Measurements from ENCODE around the gene FCSK. TPM values are rescaled to one million over a fixed set of nuclear protein-coding genes. Genes with fewer than 3 reads are reported as not detected.

FCSK gene
- total and polyA plus RNA-seq, 5 experiments from 2014 or later, result 4.5 to 39.7 (median 9.6) TPM

GRCh38 chr16:70419384-70420327, 34.7 kb upstream of the FCSK start:
- peaks cover 35 to 78% (median 70%) of the 10 kb centered on the region in 4 donors for H3K4me1 Mint-ChIP-seq
- H3K9me3 Mint-ChIP-seq, result no peaks in the 10 kb centered on the region
- POLR2A ChIA-PET, result interaction anchor here (0.6 to 3.7 kb wide), 12 partner anchors 8 to 1392 kb away, joined by 3 to 22 read pairs (median 4); partner anchors contain the start of genes DDX19A, FCSK and ST3GAL2
- peak overlapping the region; percentile 85 to 95 (median 93) for H3K27ac Mint-ChIP-seq
- ATAC-seq (peak; percentile 36 to 41), DNase-seq (peak in 1 of 10 donors; percentile 13)
- H3K36me3 Mint-ChIP-seq, result peaks cover 0 to 12% (median 0%) of the 10 kb centered on the region in 3 donors
- H3K27me3 Mint-ChIP-seq, result no peaks in the 10 kb centered on the region
- H3K4me3 Mint-ChIP-seq, result peak overlapping the region; percentile 15 to 88 (median 81)

- Mint-ChIP-seq H3K36me3 (peaks cover 0 to 19% (median 0%) of the 10 kb centered on the region in 3 donors), H3K9me3 (no peaks in the 10 kb centered on the region), H3K4me3 (no peak overlapping the region), H3K27me3 (no peaks in the 10 kb centered on the region), H3K4me1 (peaks cover 36 to 80% (median 71%) of the 10 kb centered on the region in 4 donors), H3K27ac (peak overlapping the region in 6 of 10 donors; percentile 73 to 94 (median 80))
- DNase-seq (no peak), ATAC-seq (no peak)
- POLR2A ChIA-PET, result interaction anchor here (0.8 to 1.9 kb wide), 4 partner anchors 12 to 33 kb away, joined by 3 to 9 read pairs (median 5); partner anchors contain the start of genes FCSK and ST3GAL2
These were observed 33.4 kb upstream of the FCSK start for GRCh38 chr16:70421014-70421413.

- Mint-ChIP-seq H3K9me3 (no peaks in the 10 kb centered on the region), H3K4me3 (no peak overlapping the region), H3K27ac (peak overlapping the region; percentile 34 to 89 (median 80)), H3K36me3 (peaks cover 0 to 17% (median 0%) of the 10 kb centered on the region in 3 donors), H3K27me3 (no peaks in the 10 kb centered on the region), H3K4me1 (peaks cover 33 to 74% (median 65%) of the 10 kb centered on the region in 4 donors)
- ATAC-seq (no peak), DNase-seq (no peak)
- POLR2A ChIA-PET, result interaction anchor here (0.8 to 1.4 kb wide), 3 partner anchors 11 to 33 kb away, joined by 3 to 7 read pairs (median 3); partner anchors contain the start of gene FCSK
These were observed 32.7 kb upstream of the FCSK start for GRCh38 chr16:70421473-70422311.

- Mint-ChIP-seq H3K36me3 (peaks cover 0 to 22% (median 0%) of the 10 kb centered on the region in 3 donors), H3K27me3 (no peaks in the 10 kb centered on the region), H3K4me1 (peaks cover 35 to 73% (median 64%) of the 10 kb centered on the region in 4 donors), H3K9me3 (no peaks in the 10 kb centered on the region), H3K4me3 (no peak overlapping the region), H3K27ac (peak overlapping the region in 8 of 10 donors; percentile 34 to 87 (median 78))
- ATAC-seq (no peak), DNase-seq (no peak)
- POLR2A ChIA-PET, result interaction anchor here (0.7 kb wide), 1 partner anchor 16 kb away, joined by 3 read pairs; no protein-coding TSS in a partner anchor
These were observed 31.9 kb upstream of the FCSK start for GRCh38 chr16:70422543-70422942.

GRCh38 chr16:70427786-70428177, 26.6 kb upstream of the FCSK start:
- POLR2A ChIA-PET, result interaction anchor here (0.7 to 0.9 kb wide), 2 partner anchors 9 to 10 kb away, joined by 3 read pairs; no protein-coding TSS in a partner anchor
- H3K27me3 Mint-ChIP-seq, result no peaks in the 10 kb centered on the region
- H3K36me3 Mint-ChIP-seq, result peaks cover 0 to 22% (median 0%) of the 10 kb centered on the region in 3 donors
- no peaks in the 10 kb centered on the region for H3K9me3 Mint-ChIP-seq
- H3K27ac Mint-ChIP-seq, result peak overlapping the region; percentile 13 to 96 (median 82)
- H3K4me3 Mint-ChIP-seq, result peak overlapping the region in 5 of 10 donors; percentile 12 to 33 (median 20)
- peaks cover 33 to 70% (median 59%) of the 10 kb centered on the region in 4 donors for H3K4me1 Mint-ChIP-seq
- DNase-seq, result no peak
- no peak for ATAC-seq

GRCh38 chr16:70428178-70428998, 26.0 kb upstream of the FCSK start:
- POLR2A ChIA-PET, result interaction anchor here (0.9 kb wide), 1 partner anchor 9 kb away, joined by 3 read pairs; no protein-coding TSS in a partner anchor
- peaks cover 0 to 17% (median 0%) of the 10 kb centered on the region in 3 donors for H3K36me3 Mint-ChIP-seq
- no peak for DNase-seq
- H3K27ac Mint-ChIP-seq, result peak overlapping the region; percentile 52 to 96 (median 82)
- peaks cover 34 to 70% (median 61%) of the 10 kb centered on the region in 4 donors for H3K4me1 Mint-ChIP-seq
- H3K4me3 Mint-ChIP-seq, result peak overlapping the region in 6 of 10 donors; percentile 16 to 64 (median 38)
- H3K9me3 Mint-ChIP-seq, result no peaks in the 10 kb centered on the region
- H3K27me3 Mint-ChIP-seq, result no peaks in the 10 kb centered on the region
- no peak for ATAC-seq

- H3K36me3 Mint-ChIP-seq, result peaks cover 0 to 26% (median 3%) of the 10 kb centered on the region in 3 donors
- POLR2A ChIA-PET, result interaction anchor here (0.6 to 4.0 kb wide), 4 partner anchors 9 to 50 kb away, joined by 3 to 23 read pairs (median 3); partner anchors contain the start of gene ST3GAL2
- no peak for ATAC-seq
- peaks cover 41 to 85% (median 72%) of the 10 kb centered on the region in 4 donors for H3K4me1 Mint-ChIP-seq
- no peak for DNase-seq
- H3K4me3 Mint-ChIP-seq, result peak overlapping the region; percentile 56 to 86 (median 72)
- peak overlapping the region; percentile 90 to 96 (median 93) for H3K27ac Mint-ChIP-seq
- H3K9me3 Mint-ChIP-seq, result no peaks in the 10 kb centered on the region
- H3K27me3 Mint-ChIP-seq, result no peaks in the 10 kb centered on the region
These were observed 24.3 kb upstream of the FCSK start for GRCh38 chr16:70429888-70430666.

- Mint-ChIP-seq H3K9me3 (no peaks in the 10 kb centered on the region), H3K27me3 (no peaks in the 10 kb centered on the region), H3K36me3 (peaks cover 0 to 22% (median 3%) of the 10 kb centered on the region in 3 donors), H3K4me3 (peak overlapping the region; percentile 56 to 86 (median 72)), H3K27ac (peak overlapping the region; percentile 90 to 96 (median 93)), H3K4me1 (peaks cover 39 to 82% (median 72%) of the 10 kb centered on the region in 4 donors)
- peak; percentile 48 to 79 (median 64) for DNase-seq
- ATAC-seq, result peak; percentile 81 to 92
- POLR2A ChIA-PET, result interaction anchor here (1.5 to 4.0 kb wide), 2 partner anchors 23 to 51 kb away, joined by 4 to 23 read pairs; partner anchors contain the start of gene FCSK
These were observed 23.5 kb upstream of the FCSK start for GRCh38 chr16:70430667-70431536.

- peak overlapping the region; percentile 73 to 96 (median 89) for H3K27ac Mint-ChIP-seq
- POLR2A ChIA-PET, result interaction anchor here (0.6 to 4.0 kb wide), 7 partner anchors 11 to 89 kb away, joined by 3 to 23 read pairs (median 4); partner anchors contain the start of gene FCSK
- H3K27me3 Mint-ChIP-seq, result no peaks in the 10 kb centered on the region
- no peak for ATAC-seq
- no peak for DNase-seq
- H3K4me3 Mint-ChIP-seq, result peak overlapping the region in 7 of 10 donors; percentile 22 to 79 (median 52)
- peaks cover 0 to 17% (median 3%) of the 10 kb centered on the region in 3 donors for H3K36me3 Mint-ChIP-seq
- H3K9me3 Mint-ChIP-seq, result no peaks in the 10 kb centered on the region
- H3K4me1 Mint-ChIP-seq, result peaks cover 39 to 91% (median 77%) of the 10 kb centered on the region in 4 donors
These were observed 22.1 kb upstream of the FCSK start for GRCh38 chr16:70432356-70432722.

All from naive thymus-derived CD8-positive, alpha-beta T cell (primary cell).